Glomerular visceral epithelial cell (primary cell): ENCODE results near the gene RAB7B.
A peak's percentile ranks its signal among the peaks of the same experiment; 100 is the strongest.

Experiments used
- DNase-seq: peaks from one replicate; pipeline ENCODE4 v3.0.0-alpha.2; 2016; ENCODE audit errors: extremely low spot score

The RAB7B gene

GRCh38 chr1:205973377-205974232 is 29.6 kb downstream of the RAB7B start:
- no peak for DNase-seq

- no peak for DNase-seq
Measured at GRCh38 chr1:205972491-205973168, 30.6 kb downstream of the RAB7B start.

- DNase-seq: no peak
Measured at GRCh38 chr1:205972081-205972480, 31.1 kb downstream of the RAB7B start.

GRCh38 chr1:205971082-205971481 is 32.1 kb downstream of the RAB7B start:
- no peak for DNase-seq

GRCh38 chr1:205970486-205970885 is 32.7 kb downstream of the RAB7B start:
- no peak for DNase-seq

- no peak for DNase-seq
Measured at GRCh38 chr1:205969229-205969628, 34.0 kb downstream of the RAB7B start.

GRCh38 chr1:205967554-205968335 is 35.5 kb downstream of the RAB7B start:
- DNase-seq: no peak

GRCh38 chr1:205965036-205965884 is 37.9 kb downstream of the RAB7B start:
- DNase-seq: no peak

- DNase-seq: peak; percentile 93
Measured at GRCh38 chr1:205963352-205964155, 39.6 kb downstream of the RAB7B start.

GRCh38 chr1:205962821-205963221 is 40.4 kb downstream of the RAB7B start:
- no peak for DNase-seq

- DNase-seq: peak; percentile 89
Measured at GRCh38 chr1:205961991-205962820, 41.0 kb downstream of the RAB7B start.

- DNase-seq: peak; percentile 45
Measured at GRCh38 chr1:205961405-205961804, 41.8 kb downstream of the RAB7B start.

- DNase-seq: no peak
Measured at GRCh38 chr1:205959789-205960188, 43.4 kb downstream of the RAB7B start.

- no peak for DNase-seq
Measured at GRCh38 chr1:205955499-205955898, 47.7 kb downstream of the RAB7B start.

- DNase-seq: no peak
Measured at GRCh38 chr1:205954819-205955404, 48.3 kb downstream of the RAB7B start.

GRCh38 chr1:205951746-205952145 is 51.4 kb downstream of the RAB7B start:
- DNase-seq: no peak

GRCh38 chr1:205950826-205951549 is 52.2 kb downstream of the RAB7B start:
- DNase-seq: peak; percentile 60

- peak; percentile 61 for DNase-seq
Measured at GRCh38 chr1:205950280-205950679, 52.9 kb downstream of the RAB7B start.

GRCh38 chr1:205949753-205950152 is 53.4 kb downstream of the RAB7B start:
- DNase-seq: no peak
